Fibroblast of pulmonary artery (primary cell): ENCODE measurements around the gene EDRF1.
A peak's percentile ranks its signal among the peaks of the same experiment; 100 is the strongest.

ENCODE experiments used
- DNase-seq: peaks from one replicate; pipeline ENCODE4 v3.0.0-alpha.2; 2010; ENCODE audit warnings: low read depth
- H3K4me3 ChIP-seq: replicated peaks from 2 replicates; pipeline ENCODE4 v1.5.1; 2011; ENCODE audit warnings: low read depth, mild to moderate bottlenecking, control low read depth, low read length, moderate library complexity
- CTCF ChIP-seq: IDR thresholded peaks from 2 replicates; pipeline ENCODE4 v1.5.1; 2011; ENCODE audit warnings: mild to moderate bottlenecking, control low read depth, low read length, inconsistent platforms; ENCODE audit errors: missing control alignments

EDRF1 gene

GRCh38 chr10:125719173-125720001 is at the start of gene EDRF1:
Gene EDRF1, plus strand, starts transcription at chr10:125719709. Its CDS starts 99 bp downstream, at chr10:125719808.
- no peak for TF ChIP-seq CTCF
- peak within 1 kb of the TSS; percentile 99 for H3K4me3 ChIP-seq
- peak; percentile 99 for DNase-seq

GRCh38 chr10:125672884-125673283 is 46.6 kb upstream of the EDRF1 start:
- H3K4me3 ChIP-seq = no peak overlapping the region
- no peak for DNase-seq
- TF ChIP-seq CTCF = no peak

- TF ChIP-seq CTCF = no peak
- no peak for DNase-seq
- no peak overlapping the region for H3K4me3 ChIP-seq
Observed at GRCh38 chr10:125679436-125679835, 40.1 kb upstream of the EDRF1 start.

- H3K4me3 ChIP-seq = no peak within 1 kb of the TSS
- TF ChIP-seq CTCF = no peak
- no peak for DNase-seq
Observed at GRCh38 chr10:125683063-125683462, 36.4 kb upstream of the EDRF1 start, which contains the start of gene TEX36. Gene TEX36, minus strand, starts transcription at chr10:125683163. Its CDS starts 174 bp downstream, at chr10:125682989.

- no peak for TF ChIP-seq CTCF
Observed at GRCh38 chr10:125683821-125684220, 35.7 kb upstream of the EDRF1 start.

GRCh38 chr10:125684581-125684980 is 34.9 kb upstream of the EDRF1 start:
- no peak for DNase-seq
- H3K4me3 ChIP-seq = no peak overlapping the region
- no peak for TF ChIP-seq CTCF

More at GRCh38 chr10:125683821-125684220, 35.7 kb upstream of the EDRF1 start:
- DNase-seq = no peak
- H3K4me3 ChIP-seq = no peak overlapping the region
